ENCODE results near the gene ELSPBP1.
"Not testable (repeated sequence)": the region's sequence is repeated elsewhere in the genome, so short reads cannot be mapped to it uniquely, and the experiment has no call there.

The ELSPBP1 gene

DNA sequence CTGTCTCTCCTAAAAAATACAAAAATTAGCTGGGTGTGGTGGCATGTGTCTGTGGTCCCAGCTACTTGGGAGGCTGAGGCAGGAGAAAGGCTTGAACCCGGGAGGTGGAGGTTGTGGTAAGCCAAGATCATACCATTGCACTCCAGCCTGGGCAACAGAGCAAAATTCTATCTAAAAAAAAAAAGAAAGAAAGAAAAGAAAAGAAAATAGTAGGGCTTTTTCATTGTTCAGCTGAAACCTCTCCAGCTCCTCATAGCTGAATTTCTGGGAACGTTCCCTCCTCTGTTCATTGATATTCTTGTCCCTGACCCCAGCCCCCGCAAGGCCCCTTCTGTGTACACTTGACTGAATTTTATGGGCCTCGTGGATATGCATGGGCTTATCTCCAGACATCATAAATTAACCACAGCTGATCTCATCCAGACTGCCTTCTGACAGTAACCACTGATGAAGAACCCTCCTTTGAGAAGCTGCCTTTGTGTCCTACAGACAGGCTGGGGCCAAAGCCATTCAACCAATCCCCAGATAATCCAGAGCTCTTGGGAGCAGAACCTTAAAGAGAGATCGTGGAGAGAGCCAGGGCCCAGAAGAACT is at the start of gene ELSPBP1:
Gene ELSPBP1, plus strand, starts transcription at position 424 of the 594 bp plus-strand sequence. CDS start 14,036 bp downstream, outside the sequence.
- DNase-seq: no peak

DNA sequence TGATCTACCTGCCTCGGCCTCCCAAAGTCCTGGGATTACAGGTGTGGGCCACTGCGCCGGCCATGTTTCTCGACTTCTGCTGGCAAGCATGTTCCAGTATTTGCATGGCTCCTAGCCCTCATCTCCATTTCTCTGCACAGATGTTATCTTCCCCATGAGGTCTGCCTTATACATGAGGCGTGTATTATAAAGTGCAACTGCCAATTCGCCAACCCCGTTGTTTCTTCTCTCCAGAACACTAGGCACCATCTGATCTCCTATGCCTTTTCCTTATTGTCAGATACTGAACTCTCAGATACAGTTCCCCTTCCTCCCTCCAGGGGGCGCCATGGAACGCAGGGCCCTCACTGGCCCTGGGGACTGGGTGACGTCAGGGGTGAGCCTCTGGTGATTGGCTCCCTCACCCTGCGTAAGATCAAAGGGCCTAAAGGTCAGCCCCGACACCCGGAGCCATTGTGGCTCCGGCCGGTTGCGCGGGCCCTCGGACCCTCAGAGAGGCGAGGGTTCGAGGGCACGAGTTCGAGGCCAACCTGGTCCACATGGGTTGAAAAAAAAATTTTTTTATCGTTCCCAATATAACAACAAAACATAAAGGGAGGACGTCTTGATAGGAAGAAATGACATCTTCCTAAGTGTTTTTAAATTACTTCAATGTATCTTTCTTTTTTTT is 44.4 kb upstream of the ELSPBP1 start:
- not testable (repeated sequence) for DNase-seq

DNA sequence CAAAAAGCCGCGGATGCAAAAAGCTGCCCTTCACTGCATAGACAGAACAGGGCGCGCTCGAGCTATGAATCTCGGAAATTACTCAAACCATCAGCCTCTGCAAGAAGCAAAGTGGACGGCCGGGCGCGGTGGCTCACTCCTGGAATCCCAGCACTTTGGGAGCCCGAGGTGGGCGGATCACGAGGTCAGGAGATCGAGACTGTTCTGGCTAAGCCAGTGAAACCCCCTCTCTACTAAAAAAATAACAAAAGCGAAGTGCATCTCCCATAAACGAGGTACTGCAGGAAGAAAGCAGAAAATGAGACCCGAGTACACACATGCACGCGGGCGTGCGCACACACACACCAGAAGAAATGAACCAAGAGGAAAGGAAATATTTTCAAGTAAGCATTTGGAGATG is 42.3 kb upstream of the ELSPBP1 start:
- not testable (repeated sequence) for DNase-seq

DNA sequence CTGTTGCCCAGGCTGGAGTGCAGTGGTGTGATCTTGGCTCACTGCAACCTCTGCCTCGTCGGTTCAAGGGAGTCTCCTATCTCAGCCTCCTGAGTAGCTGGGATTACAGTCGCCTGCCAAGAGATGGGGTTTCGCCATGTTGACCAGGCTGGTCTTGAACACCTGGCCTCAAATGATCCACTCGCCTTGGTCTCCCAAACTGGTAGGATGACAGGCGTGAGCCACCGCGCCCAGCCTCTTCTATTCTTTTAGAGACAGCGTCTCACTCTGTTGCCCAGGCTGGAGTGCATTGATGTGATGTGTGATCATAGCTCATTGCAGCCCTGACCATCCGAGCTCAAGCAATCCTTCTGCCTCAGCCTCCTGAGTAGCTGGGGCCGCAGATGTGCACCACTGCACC is 38.5 kb upstream of the ELSPBP1 start:
- not testable (repeated sequence) for DNase-seq

DNA sequence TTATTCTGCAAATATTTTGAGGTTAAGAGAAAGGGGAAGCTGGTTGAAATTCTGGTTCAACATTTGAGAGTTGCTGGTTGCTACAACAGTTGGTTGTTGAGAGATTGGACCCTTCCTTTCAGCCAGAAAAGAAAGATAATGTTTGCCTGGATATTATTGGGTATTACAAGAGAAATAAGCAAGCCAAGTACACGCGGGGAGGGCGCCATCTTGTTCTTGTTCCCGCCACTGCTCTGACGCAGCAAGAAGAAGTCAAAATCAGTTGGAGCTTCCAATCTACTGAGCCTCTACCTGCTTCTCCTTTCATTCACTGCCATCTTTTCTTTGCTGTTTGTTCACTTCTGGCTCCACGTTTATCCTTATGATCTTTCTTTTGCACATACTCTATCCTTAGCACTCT is 20.9 kb upstream of the ELSPBP1 start:
- DNase-seq: no peak

DNA sequence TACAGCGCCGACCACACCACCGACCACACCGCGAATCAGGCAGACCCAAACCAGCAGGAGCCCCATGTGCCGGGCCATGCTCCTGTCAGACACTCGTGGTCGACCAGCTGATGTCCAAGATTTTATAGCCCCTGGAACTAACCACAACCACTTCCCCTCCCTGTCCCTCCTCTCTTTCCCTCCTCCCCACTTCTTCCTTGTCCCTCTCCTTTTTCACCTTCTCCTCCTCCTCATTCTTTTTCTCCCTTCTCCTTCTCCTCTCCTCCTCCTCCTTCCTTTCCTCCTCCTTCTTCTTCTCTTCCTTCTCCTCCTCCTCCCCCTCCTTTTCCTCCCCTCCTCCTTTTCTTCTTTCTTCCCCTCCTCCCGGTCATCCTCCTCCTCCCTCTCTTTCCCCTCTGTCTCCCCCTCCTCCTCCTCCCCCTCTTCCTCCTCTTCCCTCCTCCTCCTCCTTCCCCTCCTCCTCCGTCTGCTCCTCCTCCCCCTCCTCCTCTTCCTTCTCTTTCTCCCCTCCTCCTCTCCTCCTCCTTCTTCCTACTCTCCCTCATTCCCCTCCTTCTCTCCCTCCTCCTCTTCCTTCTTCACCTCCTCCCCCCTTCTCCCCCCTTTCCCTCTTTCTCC is 3.1 kb upstream of the ELSPBP1 start:
- no peak for DNase-seq

DNA sequence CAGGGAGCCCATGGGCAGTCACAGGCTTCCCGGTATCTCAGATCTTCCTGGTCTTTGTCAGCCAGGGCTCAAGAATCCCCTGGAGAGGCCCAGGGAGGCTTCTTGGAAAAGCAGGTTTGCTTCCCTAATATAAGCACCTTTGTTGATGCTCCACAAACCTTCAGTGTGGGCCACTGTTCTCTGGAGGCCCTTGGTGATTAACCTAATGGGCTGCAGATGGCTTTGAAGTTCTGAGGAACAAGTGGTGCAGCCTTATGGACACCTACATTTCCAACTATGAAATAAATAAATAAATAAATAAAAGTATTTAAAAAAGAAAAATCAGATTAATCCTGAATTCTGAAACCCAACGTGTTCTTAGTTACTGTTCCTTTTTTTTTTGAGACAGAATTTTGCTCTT is 2.4 kb upstream of the ELSPBP1 start, which contains the start of gene BSPH1:
Gene BSPH1, minus strand, starts transcription at position 101 of the 400 bp plus-strand sequence. Its CDS starts 89 bp downstream, at position 12.
- DNase-seq: no peak

DNA sequence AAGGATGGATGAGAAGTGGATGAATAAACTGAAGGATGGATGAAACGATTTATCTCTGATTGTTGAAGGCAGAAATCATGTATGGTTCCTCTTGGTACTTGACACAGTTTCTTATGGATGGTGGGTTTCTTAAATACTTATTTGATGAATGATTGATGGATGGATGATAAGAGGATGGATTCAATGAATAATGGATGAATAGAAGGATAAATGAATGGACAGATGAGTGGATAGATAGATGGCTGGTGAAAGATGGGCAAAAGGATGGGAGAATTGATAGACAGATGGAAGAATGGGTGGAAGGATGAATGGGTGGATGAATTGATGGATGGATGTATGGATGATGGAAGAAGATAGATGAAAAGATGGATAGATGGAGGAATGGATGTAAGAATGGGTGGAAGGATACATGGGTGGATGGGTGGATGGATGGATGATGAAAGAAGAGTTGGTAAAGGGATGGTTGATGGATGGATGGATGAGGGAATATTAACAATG is 1.8 kb downstream of the ELSPBP1 start:
- no peak for DNase-seq

DNA sequence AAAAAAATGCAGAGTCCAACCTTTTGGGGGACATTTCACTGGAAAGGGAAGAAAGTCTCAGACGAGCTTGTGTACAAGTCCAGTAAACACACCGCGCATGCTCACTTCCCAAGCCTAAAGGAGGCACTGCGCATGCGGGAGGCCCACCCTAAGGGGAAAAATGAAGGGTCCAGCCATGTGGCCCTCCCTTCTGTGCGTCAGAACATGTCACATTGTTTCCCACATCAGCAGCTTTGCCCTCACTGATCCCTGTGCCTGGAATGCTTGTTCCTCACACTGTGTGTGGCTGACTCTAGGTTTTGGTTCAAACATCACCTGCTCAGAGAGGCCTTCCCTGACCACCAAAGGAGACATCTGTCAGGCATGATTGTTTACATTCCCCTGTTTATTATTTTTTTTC is 4.4 kb downstream of the ELSPBP1 start:
- DNase-seq: no peak

DNA sequence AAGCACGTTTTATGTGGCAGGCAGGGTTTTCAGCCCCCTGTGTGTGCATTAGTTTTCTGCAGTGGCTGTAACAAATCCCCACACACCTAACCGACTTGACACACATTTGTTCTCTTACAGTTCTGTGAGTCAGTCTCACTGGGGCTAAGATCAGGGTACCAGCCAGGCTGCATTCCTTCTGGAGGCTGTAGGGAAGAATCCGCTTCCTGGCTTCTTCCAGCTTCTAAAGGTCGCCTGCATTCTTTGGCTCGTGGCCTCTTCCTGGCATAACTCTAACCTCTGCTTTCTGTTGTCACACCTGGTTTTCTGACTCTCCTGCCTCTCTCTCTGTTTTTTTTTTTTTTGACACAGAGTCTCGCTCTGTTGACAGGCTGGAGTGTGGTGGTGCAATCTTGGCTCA is 6.4 kb downstream of the ELSPBP1 start:
- DNase-seq: no peak

DNA sequence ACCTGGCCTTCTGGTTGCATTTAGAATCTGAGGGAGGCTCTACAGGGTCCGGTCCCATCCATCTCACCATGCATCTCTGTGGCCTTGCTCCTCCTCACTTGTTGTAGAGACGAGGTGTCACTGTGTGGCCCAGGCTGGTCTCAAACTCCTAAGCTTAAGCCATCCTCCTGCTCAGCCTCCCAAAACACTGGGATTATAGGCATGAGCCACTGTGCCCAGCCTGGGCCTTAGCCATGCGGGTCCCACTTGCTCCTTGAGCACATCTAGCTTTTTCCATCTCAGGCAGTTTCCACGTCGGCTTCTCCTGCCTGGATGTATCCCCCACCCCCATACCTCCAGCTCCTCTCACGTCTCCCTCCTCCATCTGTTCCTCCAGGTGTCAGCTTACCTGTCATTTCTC is 9.8 kb downstream of the ELSPBP1 start:
- no peak for DNase-seq

DNA sequence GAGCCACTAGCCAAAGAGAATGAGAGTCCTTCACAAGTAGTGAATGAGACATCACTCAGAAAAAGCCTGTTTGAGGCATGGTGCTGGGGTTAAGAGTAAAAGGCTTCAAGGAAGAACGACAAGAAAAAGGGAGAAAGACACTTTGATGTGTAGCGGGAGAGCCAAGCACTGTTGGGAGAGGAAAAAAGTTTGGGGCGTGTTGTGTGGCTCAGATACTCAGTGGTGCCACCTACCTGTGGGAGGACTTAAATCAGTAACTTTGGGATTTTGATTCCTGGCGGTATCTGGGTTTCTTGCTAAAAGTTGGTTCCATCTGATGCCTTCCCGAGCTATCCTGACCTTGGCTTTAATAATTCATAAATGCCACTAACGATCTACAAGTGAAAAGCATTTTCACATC is 12.3 kb downstream of the ELSPBP1 start:
- no peak for DNase-seq

DNA sequence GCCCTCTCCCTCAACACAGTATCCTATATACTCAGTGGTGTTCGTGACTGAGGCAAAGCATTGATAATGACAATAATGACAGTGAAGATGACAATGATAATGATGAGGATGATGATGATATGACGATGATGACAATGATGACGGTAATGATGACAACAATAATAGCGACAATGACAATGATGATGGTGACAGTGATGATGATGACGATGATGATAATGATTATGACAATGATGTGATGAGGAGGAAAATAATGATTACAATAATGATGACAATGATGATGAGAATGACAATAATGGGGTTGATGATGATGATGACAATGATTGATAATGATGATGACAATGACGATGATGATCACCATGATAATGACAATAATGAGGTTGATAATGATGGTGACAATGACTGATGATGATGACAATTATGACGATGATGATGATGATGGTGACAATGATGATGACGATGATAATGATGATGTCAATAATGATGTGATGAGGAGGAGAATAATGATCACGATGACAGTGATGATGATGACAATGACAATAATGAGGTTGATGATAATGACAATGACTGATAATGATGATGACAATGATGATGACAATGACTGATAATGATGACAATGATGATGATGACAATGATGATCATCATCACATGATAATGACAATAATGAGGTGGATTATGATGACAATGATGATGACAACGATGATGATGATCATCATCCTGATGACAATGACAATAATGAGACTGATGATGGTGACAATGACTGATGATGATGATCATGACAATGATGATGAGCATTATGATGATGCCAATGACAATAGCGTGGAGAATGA is 16.7 kb downstream of the ELSPBP1 start:
- DNase-seq: no peak

DNA sequence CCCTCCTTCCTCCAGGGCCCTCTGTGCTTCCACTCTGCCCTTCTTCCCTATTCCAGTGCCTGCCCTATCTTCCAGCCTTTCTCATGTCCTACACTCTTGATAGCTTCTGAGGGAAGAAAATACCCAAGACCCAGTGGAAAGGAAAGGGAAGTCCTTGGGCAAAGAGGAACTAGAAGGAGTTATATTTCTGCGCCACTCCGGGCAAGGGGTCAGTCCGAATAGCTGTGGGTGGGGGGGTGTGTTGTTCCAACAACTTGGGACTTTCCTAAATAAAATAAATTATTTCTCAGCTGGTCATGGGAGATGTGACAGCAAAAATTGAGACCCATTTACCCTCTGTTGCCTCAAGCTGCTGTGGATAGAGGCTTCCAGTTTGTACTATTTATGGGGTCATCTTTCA is 26.3 kb downstream of the ELSPBP1 start:
- DNase-seq: no peak

DNA sequence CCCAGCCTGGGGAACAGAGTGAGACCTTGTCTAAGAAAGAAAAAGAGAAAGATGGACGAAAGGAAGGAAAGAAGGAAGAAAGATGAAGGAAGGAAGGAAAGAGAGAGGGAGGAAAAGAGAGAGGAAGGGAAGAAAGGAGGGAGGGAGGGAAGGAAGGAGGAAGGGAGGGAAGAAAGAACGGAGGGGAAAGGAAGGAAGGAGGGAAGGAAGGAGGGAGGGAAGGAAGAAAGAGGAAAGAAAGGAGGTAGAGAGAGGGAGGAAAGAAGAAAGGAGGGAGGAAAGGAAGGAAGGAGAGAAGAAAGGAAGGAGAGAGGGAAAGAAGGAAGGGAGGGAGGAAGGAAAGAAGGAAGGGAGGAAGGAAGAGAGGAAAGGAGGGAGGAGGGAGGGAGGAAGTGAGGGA is 28.6 kb downstream of the ELSPBP1 start:
- no peak for DNase-seq

DNA sequence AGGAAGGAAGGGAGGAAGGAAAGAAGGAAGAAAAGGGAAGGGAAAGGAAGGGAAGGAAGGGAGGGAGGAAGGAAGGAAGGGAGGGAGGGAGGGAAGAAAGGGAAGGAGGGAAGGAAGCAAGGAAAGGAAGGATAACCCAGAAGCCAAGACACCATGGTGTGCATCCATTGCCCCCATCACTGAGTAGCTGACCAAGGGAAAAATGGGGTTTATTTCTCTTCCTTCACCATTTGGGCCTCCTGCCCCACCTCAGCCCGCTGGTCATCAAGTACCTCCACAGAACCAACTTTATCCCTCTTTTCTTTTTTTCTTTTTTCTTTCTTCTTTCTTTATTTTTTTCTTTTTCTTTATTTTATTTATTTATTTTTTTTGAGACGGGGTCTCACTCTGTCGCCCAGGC is 29.1 kb downstream of the ELSPBP1 start:
- DNase-seq: no peak

DNA sequence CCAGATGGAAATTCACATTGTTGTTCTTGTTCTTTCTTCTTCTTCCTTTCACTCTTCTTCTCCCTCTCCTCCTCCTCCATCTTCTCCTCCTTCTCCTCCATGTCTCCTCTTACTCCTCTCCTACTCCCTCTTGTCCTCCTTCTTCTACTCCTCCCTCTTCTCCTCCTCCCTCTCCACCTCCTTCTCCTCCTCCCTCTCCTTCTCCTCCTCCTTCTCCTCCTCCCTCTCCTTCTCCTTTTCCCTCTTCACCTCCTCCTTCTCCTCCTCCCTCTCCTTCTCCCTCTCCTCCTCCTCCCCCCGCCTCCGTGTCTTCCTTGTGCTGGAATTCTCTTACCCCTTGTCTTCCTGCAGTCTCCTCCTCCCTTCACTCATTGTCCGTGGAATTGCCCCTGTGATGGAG is 31.0 kb downstream of the ELSPBP1 start:
- DNase-seq: no peak

DNA sequence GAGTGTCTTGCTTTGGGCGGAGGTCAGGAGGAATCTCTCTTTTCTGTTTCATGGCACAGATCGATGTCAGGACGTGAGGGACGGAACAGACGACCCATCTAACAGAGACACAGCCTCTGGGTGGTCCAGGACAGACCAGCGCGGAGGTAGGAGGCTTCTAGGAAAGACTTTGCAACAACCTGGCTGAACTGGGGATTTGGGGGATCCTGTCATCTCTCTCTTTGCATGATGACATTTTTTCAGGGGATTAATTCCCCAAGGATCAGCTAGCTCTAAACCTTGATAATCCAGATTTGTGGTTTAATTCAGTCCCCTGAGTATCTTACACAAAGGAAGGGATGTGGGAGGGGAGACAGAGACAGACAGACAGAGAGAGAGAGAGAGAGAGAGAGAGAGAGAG is 35.0 kb downstream of the ELSPBP1 start:
- no peak for DNase-seq

DNA sequence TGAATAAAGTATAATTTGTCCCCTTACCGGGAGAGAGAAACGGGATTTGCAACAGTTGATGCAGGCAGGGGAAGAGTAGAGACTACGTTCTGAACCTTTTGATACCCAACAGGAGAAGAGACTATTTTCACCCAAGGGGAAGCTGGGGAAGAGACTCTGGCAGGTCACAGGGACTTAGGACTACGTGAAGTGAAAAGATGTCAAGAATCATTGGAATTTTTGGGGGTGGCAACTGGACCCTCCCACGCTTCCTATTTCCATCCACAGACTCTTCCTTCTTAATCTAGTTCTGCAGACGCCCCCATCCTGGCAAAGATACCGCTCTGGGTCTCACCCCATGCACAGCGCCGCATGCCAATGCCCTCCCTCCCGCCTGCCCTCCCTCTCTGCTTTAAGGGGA is 35.6 kb downstream of the ELSPBP1 start:
- no peak for DNase-seq

DNA sequence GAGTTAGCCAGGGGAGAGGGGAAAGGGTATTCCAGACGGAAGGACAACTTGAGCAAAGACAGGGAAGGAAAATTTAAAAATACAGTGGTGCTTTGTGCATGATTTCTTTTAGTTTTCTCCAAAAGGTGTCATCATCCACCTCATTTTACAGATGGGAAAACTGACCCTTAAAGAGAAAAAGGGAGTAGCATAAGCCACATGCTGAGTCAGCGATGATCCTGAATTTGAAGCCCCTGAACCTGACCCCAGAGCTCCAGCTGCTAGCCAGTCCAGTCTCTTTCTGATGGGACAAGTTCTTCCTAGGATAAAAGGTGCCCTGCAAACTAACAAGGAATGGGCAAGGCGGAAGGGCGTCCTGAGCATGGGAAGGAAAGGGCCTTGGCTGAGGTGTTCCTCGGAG is 39.2 kb downstream of the ELSPBP1 start:
- DNase-seq: no peak

DNA sequence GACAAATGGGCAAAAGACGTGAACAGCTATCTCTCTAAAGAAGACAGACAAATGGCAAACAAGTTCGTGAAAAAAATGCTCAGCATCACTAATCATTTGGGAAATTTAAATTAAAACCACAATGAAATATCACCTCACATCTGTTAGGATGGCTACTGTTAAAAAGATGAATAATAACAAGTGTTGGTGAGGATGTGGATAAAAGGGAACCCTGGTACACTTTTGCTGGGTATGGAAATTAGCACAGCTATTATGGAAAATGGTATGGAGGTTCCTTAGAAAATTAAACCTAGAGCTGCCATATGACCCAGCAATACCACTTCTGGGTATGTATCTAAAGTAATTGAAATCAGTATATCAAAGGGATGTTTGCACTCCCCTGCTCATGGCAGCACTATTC is 42.3 kb downstream of the ELSPBP1 start:
- no peak for DNase-seq

DNA sequence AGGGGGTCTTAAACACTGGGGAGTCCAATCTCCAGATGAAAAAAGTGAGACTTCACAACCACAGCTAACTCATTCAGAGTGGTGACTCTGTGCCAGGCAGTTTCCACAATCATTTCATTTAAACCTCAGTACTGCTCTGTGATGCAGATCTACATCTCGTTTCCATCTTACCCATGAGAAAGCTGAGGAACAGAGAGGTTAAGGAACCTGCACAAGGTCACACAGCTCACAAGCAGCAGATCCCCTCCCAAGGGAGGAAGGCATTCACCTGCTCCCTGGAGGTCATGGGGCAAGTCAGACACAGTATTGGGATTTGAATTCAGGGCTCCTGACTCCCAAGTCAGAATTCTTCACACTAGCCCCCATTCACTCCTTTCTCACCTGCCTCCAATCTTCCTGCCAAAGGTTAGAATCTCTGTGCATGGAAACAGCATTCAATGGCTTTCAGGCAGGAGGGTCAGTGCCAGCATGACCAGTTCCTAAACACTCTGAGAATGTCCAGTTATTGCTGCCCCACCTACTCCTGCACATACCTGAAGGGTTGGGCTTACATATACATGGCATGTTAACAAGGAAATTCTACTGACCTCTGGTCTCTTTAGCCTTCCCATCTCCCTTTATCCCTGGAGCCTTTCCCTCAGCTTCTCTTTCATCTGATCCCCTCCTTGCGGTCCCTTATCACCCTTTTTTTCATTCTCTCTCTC is 47.6 kb downstream of the ELSPBP1 start:
- DNase-seq: no peak
